GM18951 (cell line): ENCODE measurements around the gene LRRC74A.

Source experiments
- POLR2A ChIP-seq: IDR thresholded peaks from 4 replicates; pipeline ENCODE4 v1.6.1; 2011; ENCODE audit warnings: mild to moderate bottlenecking; ENCODE audit not compliant: insufficient read length, insufficient read depth; ENCODE audit errors: extremely low read depth
- in situ Hi-C: fragments of 300-500 bp; cut with MboI; formaldehyde crosslinking; loops from one replicate; pipeline ENCODE4 v1.12.0; 2022; ENCODE audit warnings: low sequenced_read_pairs, mixed read lengths, inconsistent platforms; ENCODE audit not compliant: unreplicated experiment

LRRC74A gene

GRCh38 chr14:76867516-76868453 lies 41.6 kb downstream of the LRRC74A start:
- in situ Hi-C loops: loop anchor here (5.0 kb wide), 1 partner anchor 205 kb away; no protein-coding TSS in a partner anchor
- no peak for TF ChIP-seq POLR2A

- no peak for TF ChIP-seq POLR2A
- in situ Hi-C loops: loop anchor here (5.0 kb wide), 1 partner anchor 204 kb away; no protein-coding TSS in a partner anchor
These were observed 42.4 kb downstream of the LRRC74A start for GRCh38 chr14:76868454-76869170.

DNA sequence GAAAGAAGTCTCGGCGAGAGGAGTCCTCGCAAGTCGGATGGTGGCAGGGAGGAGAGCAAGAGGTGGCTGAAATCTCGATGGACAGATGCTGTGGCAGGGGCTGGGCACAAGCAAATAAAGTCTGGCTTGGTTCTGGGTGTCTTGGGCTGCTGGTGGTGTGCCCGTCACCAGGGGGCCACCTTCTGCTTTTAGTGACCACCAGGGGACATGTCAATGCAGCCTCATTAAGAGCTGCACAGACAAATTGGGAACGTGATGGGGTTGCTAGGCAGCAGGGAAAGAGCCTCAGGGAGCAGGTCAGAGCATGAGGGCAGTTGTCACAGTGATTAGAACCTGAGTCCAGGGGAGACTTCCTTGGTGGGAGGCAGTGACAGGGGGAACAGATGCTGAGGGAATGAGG lies 44.0 kb downstream of the LRRC74A start:
- in situ Hi-C loops: no loop called here

DNA sequence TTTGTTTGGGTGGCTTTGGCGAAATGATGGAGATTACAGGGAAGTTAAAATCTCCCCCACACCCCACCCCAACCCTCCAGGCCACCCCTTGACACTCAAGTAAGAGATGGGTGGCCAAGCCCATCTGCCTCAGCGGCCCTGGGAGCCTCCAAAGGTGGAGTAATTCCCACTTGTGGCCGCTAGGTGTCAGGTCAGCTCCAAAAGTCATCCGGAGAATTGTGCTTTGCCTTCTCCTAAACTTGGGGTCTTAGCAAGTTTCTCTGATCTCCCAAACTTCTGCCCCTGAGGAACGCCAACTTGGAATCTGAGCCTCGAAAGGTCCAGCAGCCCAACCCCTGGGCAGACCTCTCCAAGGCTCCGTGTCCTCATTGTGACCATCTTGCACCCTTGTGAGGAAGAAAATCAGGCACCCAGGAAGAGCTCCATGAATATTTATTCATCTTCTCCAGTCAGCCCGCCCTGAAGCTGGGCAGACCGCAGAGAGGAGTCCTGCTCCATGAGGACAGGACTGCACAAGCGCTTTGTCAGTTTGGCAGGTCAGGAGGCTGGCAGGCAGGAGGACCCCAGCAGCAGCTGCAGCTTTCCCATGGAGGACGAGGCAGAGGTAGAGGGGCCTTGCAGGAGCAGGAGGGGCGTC lies 46.7 kb downstream of the LRRC74A start:
- in situ Hi-C loops: no loop called here
- TF ChIP-seq POLR2A: no peak

More for the DNA sequence above, 44.0 kb downstream of the LRRC74A start:
- TF ChIP-seq POLR2A: no peak

GRCh38 chr14:76874734-76875133 lies 48.5 kb downstream of the LRRC74A start:
- in situ Hi-C loops: no loop called here
- TF ChIP-seq POLR2A: no peak

DNA sequence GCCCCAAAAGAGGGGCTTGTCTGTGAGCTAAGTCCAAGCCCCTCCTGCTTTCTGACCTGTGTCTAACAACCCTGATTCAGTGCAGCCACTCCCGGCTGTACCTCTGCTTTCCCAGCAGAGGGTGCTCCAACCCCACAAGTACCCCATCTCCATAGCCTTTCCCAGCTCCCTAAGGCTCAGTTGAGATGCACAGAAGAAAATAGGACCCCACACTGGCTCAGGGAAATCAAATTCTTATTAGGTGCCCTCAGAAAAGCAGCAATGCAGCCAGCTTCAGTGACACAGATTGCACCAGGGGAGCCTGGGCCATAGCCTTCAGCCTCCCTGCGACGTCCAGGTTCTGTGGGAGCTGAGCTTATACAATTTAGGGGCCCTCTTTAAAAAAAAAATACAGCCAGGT lies 49.9 kb downstream of the LRRC74A start:
- no peak for TF ChIP-seq POLR2A
- in situ Hi-C loops: no loop called here

DNA sequence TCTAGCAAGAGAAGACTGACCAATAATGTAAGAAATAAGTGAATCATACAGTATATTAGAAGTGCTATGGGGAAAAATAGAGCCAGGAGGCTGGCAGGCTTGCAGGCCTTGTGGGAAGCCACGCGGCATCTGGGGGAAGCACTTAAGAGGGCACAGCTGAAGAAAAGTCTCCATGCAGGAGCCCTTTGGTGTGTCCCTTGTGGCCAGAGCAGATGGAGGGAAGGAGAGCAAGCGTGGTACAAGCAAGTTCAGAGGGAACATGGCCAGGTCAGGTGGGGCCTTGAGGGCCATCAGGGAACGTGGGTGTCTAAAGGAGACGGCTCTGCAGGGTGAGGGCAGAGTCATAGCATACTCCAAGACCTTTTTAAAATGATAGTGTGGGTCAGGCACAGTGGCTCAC lies 51.7 kb downstream of the LRRC74A start:
- in situ Hi-C loops: no loop called here
- TF ChIP-seq POLR2A: no peak

GRCh38 chr14:76880449-76880848 lies 54.2 kb downstream of the LRRC74A start:
- in situ Hi-C loops: no loop called here
- no peak for TF ChIP-seq POLR2A

DNA sequence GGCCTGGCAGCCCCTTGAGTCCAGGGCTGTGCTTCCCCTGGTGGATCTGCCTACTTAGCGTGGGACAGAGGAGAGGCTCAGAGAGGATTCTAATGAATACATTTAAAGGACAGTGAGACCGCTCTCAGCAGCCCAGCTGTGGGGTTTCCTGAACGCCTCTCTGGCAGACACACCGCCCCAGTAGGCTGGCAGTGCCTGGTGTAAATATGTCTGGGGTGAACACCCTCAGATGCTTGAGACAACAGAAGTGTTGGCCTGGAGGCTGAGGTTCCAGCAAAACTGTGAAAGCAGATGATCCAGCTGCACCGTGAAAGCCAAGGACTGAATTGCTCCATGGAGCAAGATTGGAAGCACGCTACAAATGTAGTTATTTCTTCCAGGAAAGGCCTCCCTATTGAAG lies 55.1 kb downstream of the LRRC74A start:
- TF ChIP-seq POLR2A: no peak
- in situ Hi-C loops: no loop called here

- in situ Hi-C loops: no loop called here
- no peak for TF ChIP-seq POLR2A
These were observed 56.4 kb downstream of the LRRC74A start for GRCh38 chr14:76882651-76883050.

DNA sequence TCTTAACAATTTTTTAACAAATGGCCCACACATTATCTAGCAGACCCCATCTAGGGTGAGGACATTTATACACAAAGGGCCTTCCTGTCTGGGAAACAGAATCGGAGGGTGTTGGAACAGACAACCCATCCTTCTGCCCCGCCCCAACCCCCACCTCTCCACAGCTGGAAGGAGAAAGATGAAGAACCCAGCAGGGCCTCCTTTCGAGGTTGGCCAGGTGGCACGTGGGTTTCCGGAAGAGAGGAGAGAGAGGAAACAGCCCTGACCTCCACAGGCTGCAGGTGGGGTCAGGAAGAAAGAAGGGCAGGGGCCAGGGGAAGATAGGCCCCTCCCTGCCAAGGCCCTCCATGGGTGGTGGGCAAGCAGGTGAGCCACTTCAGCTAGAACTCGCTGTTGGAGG lies 57.2 kb downstream of the LRRC74A start:
- no peak for TF ChIP-seq POLR2A
- in situ Hi-C loops: no loop called here

- no peak for TF ChIP-seq POLR2A
- in situ Hi-C loops: no loop called here
These were observed 58.2 kb downstream of the LRRC74A start for GRCh38 chr14:76884394-76884793.

DNA sequence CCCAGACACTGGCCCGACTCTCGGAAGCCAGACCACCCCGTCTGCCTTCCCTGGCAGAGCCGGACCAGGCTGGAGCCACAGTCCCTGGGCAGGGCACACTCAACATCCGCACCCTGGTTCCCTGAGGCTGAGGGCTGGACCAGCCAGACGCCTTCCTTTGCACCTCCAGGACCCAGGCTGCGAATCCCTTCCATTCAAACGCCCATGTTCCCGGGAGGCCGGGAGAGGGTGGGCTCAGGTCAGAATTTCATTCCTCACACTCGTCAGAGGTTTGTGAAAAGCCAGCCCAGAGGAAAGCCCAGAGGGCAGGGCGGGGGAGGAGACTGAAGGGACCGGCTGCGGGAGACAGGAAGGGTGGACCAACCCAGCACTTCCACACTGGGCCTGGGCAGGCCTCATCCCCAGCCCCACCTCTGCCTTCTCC lies 58.7 kb downstream of the LRRC74A start:
- in situ Hi-C loops: no loop called here

DNA sequence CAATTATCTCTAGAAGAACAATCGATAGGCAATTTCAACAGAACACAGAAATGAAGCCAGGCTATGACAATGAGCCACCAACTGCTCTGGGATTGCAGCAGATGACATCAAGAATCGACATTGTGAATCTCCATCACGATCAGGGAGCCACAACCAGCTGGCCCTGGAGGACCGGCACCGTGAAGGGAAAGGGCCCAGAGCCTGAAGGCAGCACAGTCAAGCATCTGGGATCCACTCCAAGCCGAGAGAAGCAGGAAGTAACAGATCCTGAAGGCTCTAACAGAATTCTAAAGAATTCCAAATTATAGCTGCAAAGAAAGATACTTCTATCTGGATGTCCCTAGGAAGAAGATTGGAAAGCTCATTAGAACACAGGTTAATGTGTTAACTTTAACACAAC lies 61.0 kb downstream of the LRRC74A start:
- in situ Hi-C loops: no loop called here
- TF ChIP-seq POLR2A: no peak

More for the DNA sequence above, 58.7 kb downstream of the LRRC74A start:
- no peak for TF ChIP-seq POLR2A

DNA sequence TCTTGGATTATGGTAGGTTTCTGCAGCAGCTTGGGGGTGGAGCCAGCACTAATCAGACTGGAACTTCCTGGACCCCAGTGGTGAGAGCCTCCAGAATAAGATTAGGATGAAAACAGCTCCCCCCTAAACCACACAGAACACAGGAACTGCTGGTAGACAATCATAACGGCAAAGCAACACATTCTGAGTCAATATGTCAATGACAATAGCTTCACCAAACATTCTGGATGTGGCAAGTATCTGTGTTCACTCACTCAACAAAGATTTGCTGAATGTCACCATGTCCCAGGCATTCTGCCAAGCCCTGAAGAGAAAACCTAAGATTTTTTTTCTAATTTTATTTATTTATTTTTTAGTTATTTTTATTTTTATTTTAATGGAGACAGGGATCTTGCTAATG lies 65.2 kb downstream of the LRRC74A start:
- TF ChIP-seq POLR2A: no peak
- in situ Hi-C loops: no loop called here
